Putamen (tissue), 1 donor: ENCODE results near the gene SLC6A12.
"Not testable (repeated sequence)": the region's sequence is repeated elsewhere in the genome, so short reads cannot be mapped to it uniquely, and the experiment has no call there.

Source experiments
- DNase-seq: peaks from one replicate; pipeline ENCODE4 v3.0.0-alpha.2; 2016; ENCODE audit warnings: low spot score

SLC6A12 gene

DNA sequence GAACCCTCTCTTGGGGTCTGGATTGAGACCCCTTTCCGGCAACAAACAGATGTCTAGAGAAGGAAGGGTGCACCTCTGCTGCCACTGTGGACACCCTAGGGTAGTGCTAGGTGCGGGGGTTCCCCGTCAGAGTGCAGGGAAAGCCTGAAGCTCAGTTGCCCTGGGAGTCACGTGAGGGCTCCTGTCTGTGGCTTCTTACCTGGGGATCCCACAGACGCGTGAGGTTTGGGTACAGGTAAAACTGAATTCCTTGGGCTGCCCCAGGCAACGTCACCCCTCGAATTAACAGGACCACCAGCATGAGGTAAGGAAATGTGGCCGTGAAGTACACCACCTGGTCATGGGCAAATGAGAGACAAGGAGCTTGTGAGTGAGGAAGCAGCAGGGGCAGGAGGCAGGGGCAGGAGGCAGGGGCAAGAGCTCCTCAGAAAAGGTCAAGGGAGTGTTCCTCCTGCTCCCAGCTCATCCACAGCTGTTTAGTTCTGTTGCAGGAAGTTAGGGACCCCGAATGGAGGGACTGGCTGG is 21.0 kb upstream of the SLC6A12 start:
- DNase-seq = no peak

DNA sequence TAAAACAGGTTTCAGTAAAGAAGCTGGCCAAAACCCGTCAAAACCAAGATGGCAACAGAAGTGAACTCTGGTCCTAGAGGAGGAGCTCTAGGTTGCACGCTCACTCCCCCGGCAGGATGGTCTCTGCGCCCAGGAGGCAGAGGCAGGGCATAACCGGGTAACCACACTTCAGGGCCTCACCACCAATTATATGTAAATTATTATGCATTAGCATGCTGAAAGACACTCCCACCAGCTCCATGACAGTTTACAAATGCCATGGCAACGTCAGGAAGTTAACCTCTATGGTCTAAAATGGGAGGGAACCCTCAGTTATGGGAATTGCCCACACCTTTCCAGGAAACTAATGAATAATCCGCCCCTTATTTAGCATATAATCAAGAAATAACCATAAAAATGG is 20.1 kb upstream of the SLC6A12 start:
- DNase-seq = no peak

DNA sequence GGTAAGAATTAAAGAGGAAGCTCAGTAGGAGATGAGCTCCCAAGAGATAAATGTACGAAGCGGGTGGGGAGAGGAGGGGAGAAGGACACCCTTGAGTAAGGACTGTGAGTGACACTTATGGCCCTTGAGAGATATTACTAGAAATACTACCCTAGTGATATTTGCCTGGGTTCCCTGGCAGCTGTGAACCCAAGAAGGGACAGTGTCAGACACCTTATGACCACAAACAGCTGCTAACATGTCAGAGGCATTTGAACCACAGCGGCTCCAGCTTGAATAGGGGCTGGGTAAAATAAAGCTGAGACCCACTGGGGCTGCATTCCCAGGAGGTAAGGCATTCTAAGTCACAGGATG is 19.6 kb upstream of the SLC6A12 start:
- no peak for DNase-seq

DNA sequence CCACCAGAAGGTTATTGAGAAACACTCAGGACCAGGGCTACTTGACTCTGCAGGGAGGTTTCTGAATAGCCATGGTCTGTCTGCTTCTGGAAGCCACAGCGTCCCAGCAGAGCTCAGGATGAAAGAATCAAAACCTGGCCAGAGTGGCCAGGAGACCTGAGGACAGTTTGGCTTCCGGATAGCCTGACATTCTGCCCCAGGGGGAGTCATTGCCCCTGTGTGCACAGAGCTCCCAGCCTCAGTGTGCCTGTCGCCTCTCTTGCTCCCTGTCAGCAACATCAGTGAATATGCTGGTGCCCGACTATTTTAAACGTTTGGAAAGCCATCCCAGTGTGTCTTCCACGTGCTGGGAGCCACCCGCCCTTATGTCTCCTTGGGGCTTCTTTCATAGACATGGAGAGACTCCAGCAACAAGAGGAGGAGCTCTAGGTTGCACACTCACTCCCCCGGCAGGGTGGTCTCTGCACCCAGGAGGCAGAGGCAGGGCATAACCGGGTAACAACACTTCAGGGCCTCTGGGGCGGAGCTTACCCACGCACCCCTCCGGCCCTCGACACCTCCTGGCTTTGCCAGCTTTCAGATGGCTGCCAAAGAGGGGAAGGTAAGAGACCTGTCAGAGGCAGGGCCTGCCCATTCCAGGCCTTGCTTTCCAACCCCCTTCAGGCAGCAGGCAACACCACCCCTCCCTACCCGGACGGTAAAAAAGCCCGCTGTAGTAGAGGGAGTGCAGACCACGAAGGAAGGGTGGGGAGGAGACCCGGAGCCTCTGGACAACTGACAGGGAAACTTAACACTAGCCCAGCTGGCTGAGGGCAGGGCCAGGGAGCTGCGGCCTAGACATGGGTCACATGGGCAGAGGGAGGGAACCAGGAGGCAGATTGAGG is 19.0 kb upstream of the SLC6A12 start:
- no peak for DNase-seq

DNA sequence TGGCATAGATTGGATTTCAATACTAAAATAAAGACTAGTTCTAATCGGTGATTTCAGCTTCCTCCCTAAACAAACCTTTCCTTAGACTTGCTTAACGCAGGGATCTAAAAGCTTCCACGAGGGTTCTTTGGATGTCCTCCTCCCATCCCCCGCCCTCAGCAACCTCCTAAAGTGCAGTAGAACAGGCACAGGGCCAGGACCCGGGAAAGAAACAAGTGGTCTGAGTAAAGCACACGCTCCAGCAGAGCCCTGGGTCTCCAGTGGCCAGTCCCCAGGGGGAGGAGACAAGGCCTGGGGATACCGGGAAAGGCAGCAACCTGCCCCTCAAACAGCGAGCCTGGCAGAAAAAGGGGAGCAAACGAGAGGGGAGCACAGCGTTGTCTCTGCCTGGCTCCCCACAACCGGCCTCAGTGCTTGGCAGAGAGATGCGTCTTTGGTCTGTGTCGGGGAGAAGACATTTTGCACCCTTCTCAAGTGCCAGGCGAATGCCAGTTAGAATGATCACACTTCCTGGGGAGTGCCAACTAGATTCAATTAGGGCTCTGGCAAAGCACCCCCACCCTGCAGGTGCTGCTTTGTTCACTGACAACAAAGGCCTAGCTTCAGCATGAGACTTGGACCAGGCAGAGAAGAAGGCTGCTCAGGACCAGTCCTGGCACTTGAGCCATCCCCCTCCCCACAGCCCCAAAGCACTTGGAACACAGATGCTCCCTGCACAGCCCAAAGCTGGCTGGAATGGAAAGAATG is 17.1 kb upstream of the SLC6A12 start:
- peak; percentile 45 for DNase-seq

DNA sequence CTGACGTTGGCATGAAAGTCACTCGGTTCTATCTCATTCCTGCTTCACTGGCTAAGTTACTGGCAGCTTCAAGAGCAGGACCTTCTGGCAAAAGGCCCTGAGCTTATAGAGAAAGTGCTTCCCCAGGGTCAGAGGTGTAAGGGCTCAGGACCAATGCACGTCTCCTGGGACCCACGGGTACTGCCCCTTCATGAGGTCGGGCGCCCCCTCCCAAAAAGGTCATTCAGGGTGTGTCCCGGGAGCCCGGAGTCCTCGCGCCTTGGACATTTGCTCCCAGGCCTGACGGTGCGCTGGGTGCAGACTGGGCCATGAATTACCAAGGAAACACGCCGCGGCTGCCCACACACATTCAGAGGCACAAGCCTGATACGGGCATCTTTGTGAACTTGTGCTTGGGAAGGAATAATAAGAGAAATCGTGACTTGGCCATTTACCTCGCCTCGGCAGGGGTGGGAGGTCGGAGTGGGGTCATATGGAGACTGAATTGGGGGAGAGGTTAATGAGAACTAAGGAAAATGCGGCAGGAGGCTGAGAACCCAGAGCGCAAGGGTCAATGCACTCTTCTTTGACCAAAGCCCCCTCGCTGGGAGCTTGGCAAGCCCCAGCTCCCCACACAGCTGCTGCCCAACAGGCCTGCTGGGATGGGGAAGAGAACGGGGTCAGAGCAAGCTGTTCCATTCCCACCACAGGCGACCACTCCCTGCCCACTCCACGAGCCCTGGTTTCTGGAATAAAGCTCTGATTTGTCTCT is 15.7 kb upstream of the SLC6A12 start:
- peak; percentile 19 for DNase-seq

DNA sequence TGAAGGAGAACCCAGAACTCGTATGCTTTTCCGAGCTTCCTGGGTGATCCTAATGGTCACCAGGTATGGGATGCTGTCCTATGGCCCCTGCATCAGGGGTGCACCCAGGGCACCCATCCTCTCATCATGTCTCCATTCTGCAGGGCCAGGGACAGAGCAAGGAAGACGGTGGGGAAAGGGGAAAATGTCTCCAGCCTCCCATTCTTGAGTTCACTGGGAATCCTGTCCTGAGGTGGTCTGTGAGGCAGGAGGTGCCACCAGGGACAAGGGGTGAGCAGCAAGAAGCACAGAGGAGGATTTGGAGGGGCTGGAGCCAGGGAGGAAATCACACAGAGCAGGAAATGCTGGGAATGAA is 14.9 kb upstream of the SLC6A12 start:
- no peak for DNase-seq

DNA sequence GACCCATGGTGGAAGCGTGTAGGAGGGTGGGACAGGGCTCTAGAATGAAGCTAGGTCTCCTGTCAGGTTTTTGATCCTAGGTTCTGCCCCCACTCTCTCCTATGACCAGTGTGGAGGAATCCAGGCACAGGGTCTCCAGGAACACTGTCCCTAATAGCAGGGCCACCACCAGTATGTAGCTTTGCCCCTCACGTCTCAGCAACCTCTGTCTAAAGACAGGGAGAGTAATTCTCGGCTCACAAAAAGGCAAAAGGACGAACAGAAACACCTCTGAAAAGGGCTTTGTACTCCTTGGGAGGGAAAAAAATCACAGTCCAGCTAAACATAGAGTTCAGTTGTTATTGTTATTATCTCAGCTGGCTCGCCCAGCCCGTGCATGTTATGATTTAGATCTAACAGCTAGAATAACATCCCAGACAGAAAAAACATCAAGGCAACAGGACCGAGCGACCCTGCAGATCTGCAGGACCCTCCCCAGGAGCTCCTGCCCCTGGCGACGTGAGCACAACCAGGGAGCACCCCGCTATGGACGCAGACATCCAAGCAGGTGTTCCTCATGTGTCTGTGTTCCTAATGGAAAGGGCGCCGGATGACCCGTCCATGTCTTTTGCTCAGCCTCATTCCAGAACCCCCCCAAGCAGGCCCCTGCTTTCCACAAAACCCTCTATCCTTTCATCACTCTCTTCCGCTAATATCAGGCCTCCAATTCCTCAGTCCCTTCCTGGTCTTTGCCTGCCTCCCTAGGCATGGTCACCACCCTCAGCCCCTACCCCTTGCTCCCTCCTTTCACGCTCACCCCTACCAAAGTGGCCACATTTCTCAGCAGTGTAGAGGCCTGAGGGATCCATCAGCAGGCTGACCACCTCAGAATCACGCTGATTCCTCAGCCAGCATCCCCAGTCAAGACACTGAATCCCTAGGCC is 14.2 kb upstream of the SLC6A12 start:
- no peak for DNase-seq

DNA sequence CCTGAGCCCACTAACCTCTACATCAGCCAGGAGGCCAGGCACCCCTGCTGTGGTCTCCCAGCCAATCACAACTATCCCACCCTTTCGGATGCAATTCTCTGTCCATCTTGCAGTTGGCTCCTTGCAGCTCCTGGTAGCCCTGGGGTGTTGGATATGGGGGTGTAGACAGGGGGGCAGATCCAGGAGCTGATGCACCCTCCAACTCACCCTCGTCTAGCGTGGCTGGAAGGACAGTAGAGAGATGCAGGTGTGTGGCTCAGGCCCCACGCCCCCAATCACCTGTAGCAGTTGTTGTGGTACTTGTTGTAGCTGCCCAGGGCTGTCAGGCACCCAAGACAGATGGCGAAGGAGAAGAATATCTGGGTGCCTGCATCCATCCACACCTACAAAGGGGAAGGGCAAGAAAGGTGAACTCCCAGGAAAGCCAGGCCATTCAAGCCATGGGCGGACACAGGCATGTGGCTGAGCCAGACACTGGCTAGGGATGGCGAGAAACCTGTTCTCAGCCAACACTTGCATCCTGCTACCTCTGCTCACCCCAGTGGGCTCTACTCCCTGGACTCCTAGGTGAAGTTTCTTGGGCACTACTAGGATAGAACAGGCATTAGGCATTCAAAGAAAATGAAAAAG is 13.4 kb upstream of the SLC6A12 start:
- no peak for DNase-seq

DNA sequence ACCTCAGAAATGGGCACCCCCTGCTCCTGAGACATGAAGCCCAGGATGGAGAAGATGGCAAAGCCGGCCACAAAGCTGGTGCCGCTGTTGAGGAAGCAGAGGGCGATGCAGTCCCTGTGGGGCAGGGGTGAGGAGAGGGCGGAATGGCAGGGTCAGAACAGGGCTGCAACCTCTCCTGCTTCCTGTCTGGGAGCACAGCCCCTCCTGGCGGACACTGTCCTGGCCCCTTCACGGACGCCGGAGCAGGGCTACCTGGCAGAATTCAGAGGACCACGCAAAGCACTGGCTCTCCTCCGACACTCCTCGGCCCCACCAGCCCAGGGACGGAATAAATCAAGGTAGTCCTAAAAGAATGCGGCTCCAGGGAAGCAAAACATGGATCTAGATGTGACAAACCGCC is 12.4 kb upstream of the SLC6A12 start:
- DNase-seq = no peak

DNA sequence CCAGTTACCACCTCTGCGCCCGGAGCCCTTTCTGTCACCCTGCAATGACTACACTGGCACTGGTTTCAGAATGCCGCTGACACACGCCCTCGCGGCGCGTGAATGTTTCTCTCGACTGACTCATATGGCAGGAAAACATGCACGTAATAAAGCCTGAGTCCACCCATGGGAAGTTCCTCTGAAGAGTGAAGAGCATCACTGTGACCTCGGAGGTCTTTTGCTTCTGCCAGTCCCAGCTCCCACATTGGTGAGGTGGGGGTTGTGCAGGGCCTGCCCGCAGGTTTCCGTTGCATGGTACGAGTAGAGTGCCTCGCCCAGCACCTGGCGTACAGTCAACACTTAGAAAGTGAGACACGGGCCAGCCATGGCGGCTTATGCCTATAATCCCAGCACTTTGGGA is 11.1 kb upstream of the SLC6A12 start:
- no peak for DNase-seq

DNA sequence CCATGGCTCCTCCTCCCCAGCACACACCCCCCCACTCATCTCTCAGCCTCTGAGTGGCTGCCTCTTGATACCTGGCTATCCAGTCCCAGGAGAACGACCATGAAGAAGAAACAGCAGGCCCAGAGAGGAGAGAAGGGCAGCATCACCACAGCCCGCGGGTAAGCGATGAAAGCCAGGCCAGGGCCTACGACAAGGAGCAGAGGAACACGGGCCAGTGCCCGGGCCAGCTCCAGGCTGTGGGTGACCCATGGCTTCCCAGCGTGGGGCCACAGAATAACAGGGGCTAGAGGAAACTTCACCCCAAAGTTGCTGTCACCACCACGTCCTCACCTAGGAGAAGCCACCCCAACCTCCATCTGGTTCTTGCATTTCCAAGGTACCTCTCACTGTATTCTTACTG is 10.4 kb upstream of the SLC6A12 start:
- DNase-seq = no peak

DNA sequence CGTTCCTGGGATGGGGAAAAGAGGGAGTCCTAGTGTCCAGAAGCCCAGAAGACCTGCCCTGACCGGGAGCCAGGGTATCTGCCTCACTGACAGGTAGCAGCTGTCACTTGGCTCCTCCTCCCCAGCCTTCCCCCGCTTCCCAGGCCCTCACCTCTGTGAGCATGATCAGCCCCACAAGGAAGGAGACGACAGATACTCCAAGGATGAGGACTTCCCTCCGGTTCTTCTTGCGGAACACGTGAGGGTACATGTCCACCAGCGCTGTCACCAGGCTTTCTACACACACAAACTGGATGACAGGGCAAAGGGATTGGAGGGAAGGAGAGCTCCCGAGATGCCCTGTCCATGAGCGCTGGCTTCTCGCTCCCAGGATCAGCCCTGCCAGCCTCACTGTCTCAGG is 9.9 kb upstream of the SLC6A12 start:
- DNase-seq = no peak

DNA sequence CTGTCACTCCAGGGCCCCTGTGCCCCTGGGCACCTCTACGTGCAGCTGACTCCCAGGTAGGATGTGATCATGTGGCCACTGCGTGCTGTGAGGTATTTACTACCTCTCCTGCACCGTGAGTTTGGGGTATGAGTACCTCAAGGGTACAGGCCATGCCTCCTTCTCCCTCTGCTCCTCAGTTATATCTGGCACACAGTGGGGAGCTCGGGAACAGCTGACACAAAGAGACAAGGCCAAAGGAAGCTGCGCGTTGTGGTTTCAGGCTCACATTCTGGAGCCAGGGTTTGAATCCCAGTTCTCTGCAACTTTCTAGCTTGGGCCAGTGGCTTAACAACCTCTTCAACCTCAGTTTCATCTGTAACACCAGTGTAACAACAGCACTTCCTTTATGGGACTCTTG is 7.8 kb upstream of the SLC6A12 start:
- no peak for DNase-seq

DNA sequence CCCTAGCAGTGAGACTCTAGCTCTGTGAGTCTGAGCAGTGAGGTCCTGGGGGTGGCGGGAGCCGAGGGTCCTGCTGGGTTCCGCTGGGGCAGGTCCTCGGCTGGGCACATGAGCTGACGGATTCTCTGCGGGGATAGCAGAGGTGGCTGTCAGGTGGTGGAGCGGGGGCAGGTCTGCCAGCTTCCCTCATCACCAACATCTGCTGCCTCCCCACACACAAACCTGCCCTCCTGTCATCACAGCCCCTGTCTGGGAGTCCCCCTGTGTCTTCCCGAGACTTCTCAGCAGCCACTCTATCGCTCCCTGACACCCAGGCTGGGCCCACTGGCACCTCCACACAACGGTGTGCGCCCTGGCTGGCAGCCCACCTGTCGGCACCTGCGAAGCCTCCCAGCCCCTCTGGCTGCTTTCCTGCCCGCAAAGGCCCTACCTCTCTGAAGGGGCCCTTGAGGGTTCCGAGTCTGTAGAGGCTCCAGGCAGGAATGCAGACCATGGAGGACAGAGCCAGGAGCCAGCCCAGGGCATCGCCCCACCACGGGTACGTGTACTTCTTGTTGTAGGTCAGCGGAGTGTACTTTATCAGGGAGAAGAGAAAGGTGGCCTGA is 7.1 kb upstream of the SLC6A12 start:
- no peak for DNase-seq

DNA sequence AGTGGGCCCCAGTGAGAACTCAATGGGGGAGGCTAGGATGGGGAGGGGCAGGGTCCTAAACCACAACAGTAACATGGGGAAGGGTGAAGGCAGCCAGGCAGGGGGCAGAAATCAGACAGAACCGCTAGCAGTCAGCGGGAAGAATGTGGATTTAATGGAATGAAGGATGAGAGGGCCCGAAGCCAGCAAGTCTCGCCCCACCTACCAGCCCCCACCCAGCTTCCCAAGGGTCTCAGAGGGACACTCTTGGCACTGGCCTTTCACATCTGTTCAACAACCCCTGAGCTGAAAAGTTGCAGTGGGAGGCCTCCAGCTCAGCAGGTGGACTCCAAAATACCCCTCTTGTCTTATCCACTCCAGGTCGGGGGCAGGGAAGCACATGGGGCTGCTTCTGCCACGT is 6.5 kb upstream of the SLC6A12 start:
- DNase-seq = no peak

DNA sequence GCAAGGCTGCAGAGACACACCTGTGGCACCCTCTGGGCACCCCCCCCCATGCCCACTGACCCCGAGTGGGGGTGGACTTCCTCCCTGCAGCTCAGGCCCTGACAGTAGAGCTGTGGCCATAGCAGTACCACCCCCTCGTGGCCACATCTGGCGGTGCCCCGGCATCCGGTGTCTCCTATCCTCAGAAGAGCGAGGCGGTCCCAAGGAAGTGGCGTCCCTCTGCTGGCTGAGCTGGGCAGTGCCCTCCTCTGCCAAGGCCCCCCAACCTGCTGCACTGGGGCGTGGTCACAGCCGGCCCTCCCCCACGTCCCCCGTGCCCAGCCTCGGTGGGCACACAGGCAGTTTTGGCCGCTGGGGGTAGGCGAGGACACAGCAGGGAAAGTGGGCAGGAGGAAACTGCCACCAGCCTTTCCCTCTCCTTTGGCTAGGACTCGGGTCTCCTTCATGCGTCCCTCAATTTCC is 6.0 kb upstream of the SLC6A12 start:
- DNase-seq = peak; percentile 64

DNA sequence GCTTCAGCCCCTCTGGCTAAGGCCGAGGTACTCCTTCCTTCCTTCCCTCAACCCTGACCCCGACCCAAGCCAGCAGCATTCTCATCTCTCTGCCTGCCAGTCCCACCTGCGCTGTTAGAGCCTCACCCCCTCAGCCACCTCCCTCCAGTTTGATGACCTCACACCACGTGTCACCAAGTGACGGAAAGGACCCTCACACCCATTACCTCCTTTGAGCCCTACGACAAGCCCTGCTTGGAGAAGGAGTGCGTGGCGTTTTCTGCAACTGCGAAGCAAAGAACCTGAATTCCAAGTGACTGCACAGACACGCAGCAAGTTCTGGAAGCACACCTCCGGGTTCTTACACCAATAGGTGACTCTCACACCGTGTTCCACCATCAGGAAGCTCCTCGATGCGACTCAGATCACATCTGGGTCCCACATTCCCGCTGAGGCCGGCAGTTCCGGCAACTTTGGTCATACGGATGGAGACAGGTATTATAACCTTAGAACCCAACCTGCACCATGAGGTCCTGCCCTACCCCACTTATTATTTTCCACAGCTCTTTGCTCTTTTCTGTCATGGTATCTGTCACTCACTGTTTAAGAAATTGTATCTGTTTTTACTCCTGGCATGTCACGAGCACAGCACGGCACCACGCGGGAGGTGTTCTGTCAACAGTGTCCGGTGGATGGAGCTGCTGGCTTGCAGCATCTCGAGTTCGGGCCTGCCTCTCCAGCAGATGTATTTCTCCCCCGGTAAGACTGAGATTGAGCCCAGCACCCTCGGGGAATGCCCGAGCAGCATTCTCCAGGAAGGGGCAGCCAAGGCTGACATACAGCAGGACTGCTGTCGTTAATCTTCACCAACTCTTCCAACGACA is 5.0 kb upstream of the SLC6A12 start:
- no peak for DNase-seq

DNA sequence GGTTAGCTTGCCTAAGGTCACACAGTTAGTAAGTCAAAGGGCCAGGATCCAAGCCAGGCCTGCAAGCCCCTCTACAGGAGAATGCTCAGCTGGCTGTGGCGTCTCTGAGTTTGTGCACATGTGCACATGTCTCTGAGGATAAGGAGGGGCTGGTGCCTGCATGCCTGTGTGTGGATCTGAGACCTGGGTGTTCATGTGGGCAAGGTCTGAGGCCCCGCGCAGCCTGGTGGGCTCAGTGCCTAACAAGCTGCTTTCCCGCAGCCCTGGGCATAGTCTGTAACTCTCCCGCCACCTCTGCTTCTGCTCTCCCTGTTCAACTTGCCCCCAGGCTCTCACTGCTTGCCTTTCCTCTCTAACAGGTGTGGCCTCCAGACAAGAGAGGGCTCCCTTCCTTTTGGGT is 4.3 kb upstream of the SLC6A12 start:
- DNase-seq = no peak

DNA sequence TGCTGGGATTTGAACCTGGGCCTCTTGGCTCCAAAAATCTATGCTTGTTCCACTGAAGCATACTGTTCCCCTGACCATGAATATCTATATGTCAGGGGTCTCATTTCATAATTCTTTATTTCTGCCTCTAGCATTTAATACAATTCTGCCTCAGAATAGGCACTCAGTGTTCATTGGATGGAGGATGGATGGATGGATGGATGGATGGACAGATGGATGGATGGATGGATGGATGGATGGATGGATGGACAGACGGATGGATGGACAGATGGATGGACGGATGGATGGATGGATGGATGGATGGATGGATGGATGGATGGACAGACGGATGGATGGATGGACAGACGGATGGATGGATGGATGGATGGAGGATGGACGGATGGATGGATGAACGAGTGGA is 3.1 kb upstream of the SLC6A12 start:
- not testable (repeated sequence) for DNase-seq
